Pulmonary artery endothelial cell (primary cell): ENCODE measurements around the gene CCL5. TPM values are rescaled to one million over a fixed set of nuclear protein-coding genes. Genes with fewer than 3 reads are reported as not detected.

ENCODE experiments used
- DNase-seq: peaks from one replicate; pipeline ENCODE4 v3.0.0-alpha.2; 2011; ENCODE audit warnings: low read depth, low spot score
- total RNA-seq: library from RNA; depleted of rRNA; stranded (reverse); fragments of >200 nt; gene quantifications from 2 replicates; pipeline ENCODE4 v1.2.3, GENCODE V29; 2014

Gene CCL5
- 0.13 TPM in 1 of 2 replicates, not detected in the other for total RNA-seq

DNA sequence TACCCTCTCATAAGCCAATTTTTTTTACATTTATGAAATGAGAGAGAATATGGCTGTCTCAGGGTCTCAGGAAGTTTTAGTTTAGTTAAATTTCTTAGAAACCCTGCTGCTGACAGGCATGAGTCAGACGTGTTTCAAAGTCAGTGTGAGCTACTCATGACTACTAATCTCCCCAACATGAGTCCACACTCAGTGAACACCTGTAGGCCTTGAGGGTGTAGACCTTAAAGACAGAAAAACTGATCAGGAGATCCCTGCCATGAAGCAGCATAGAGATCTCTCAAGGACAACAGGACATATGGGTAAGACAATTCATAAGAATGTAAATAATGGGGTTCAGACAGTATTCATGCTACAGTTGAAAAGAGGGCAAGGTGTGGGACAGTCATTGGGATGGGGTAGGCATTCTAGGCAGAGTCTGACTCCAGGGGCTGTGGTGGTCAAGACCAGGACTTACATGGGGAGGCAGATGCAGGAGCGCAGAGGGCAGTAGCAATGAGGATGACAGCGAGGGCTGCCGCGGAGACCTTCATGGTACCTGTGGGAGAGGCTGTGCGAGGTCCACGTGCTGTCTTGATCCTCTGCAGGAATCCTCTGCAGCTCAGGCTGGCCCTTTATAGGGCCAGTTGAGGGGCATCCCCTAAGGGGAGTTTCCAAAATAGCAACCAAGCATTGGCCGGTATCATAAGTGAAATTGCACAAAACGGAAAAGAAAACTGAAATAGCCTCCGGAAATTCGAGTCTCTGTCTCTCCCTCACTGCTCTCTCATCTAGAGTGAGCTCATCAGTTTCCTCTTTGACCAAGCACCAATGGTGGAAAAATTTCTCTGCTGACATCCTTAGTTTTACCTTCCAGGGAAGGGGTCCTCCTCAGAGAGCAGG lies at the start of gene CCL5:
TSS of gene CCL5 (minus strand) at position 588 of the 882 bp plus-strand sequence.
- DNase-seq, result no peak

DNA sequence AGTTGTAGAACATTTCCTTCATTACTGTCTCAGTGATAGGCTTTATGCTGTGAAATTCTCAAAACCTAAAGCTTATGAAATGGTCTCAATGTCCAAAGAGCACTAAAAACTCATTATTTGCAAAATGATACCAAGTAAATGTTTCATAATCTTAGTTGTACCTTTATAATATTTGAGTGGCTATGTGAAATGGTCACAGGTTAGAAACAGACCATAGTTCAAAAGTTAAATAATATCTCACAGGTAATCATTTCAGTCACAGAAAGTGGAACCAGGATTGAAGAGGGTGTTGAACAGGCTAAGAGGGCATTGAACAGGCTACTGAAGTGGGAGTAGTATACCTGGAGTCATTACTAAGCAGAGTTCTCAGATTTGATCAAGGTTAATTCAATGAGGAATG lies 47.6 kb upstream of the CCL5 start:
- DNase-seq, result no peak

DNA sequence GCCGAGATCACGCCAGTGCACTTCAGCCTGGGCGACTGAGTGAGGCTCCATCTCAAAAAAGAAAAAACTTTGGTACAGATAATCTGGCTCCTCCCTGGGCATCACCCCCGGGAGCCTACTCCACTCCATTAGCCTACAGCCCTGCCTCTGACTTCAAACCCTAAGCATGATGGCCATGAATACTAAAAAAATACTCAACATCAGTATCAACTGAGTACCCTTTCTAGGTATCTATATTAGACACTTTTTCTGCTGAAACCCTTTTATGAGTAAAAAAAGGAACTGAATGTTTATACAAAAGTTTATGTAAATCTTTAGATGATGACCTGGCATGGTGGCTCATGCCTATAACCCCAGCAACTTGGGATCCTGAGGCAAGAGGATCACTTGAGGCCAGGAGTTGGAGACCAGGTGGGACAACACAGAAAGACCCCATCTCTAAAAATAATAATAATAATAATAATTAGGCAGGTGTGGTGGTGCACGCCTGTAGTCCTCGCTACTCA lies 43.5 kb upstream of the CCL5 start:
- DNase-seq, result no peak

DNA sequence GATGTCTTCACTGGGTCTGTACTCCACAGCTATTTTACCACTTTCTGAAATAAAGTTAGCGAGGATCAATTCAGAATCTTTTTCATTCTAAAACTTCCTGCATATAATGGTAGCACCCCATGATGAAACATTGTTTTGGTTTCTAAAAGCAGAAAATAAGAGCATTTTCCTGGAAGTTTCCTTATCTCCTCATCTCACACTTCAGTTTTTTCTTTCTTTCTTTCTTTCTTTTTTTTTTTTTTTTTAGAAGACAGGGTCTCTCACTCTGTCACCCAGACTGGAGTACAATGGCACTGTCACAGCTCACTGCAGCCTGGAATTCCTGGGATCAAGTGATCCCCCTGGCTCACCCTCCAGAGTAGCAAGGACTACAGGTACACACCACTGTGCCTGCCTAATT lies 40.1 kb upstream of the CCL5 start:
- no peak for DNase-seq

DNA sequence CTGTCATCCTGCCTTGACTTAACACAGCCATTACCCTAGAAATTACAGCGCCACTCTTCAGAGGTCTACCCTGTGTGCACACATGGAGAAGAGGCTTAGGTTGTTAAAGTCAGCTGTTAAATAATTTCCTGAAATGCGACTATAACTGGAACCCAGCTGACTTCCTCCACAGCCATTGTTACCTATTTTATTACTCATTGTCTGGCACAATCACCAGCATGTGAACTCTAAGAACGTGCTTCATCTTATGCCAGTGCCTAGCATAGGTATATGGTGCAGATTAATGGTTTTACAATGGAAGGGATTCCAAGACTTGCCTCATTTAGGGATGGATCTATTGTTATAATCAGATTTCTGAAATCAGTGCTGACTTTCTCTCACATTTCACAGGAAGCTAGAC lies 38.5 kb upstream of the CCL5 start:
- no peak for DNase-seq

DNA sequence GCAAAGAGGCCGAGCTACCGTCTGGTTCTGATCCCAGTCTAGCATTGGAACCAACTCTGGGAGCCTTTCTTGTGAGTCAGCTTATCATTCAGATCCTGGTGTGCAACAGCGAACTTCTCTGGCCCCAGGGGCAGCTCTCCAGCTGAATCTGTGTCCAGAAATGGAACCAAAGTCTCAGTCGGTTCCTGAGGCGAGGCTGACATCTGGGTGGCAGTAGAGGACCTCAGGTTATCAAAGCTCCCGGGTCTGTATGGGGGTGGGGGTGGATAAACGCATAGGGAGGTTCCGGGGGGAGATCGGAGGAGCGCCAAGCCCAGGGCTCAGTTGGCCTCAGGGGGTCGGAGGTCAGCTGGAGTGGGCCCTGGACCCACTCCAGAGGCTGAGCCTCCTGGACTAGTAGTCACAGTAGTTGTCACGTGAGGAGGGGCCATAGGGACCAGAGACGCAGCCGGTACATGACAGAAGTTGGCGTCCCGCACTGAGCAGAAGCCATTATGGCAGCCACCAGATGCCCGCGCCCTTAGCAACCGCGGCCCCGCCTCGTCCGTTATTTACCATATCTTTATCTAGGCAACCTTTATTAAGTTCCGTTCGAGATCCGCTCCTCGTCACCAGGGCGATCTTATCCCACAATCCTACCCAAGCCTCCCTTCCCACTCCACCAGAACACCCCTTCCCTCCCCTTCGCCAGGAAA lies 37.5 kb upstream of the CCL5 start:
- DNase-seq, result no peak

DNA sequence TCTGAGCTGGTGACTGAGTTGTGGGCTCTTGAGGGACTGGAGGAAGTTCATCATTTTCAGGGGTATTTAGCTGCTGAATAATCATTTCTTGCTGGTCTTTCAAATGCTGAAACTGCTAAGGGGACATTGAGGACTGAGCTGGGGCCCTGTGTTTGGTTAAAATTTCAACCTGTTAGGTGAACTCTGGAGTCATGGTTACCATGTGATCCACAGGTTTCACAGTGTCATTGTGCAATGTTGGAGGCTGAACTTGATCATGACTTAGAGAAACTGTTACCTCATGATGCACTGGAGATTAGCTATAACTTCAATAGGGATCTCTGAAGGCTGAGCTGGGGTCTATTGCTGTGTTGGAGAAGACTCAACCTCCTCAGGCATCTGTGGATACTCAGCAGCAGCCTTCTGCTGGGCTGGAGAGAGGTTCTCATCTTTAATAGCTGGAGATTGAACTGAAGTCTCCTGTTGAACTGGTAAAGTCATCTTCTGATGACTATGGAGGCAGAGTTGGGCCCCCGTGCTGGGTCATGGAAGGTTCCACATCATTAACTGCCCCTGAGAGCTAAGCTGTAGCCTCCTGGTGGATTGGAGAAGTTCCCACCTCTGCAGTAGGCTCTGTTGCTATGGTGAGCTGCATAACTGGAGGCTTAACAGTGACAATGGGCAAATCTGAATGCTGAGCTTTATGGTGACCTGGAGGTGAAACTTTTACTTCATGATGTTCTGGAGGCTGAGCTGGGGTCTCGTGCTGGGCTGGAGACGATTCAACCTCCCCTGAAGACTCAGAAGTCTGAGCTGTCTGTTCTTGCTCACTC lies 35.2 kb upstream of the CCL5 start:
- DNase-seq, result no peak

DNA sequence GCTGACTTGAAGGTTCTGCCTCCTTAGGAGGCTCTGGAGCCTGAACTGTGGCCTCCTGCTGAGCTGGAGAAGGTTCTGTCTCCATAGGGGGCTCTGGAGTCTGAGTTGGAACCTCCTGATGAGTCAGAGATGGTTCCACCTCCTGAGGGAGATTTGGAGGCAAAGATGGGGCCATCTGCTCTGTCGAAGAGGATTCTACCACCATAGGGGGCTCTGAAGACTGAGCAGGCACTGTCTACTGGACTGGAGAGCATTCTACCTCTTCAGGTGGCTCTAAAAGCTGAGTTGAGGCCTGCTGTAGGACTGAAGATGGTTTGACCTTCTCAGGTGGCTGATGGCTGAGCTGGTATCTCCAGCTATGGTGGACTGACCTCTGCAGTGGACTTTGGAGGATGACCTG lies 34.2 kb upstream of the CCL5 start:
- no peak for DNase-seq

DNA sequence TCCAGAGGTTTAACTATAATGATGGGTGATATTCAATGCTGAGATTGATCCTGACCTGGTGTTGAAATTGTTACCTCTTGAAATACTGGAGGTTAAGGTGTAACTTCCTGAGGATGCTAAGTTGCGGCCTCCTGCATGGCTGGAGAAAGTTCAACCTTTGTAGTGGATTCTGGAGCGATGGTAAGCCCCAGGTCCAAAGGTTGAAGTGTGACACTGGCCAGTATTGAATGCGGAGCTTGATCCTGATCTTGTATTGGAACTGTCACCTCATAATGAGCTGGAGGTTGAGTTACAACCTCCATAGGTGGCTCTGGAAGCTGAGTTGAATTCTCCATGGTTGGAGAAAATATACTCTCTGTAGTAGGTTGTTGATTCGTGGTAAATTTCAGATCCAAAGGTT lies 33.4 kb upstream of the CCL5 start:
- DNase-seq, result no peak

DNA sequence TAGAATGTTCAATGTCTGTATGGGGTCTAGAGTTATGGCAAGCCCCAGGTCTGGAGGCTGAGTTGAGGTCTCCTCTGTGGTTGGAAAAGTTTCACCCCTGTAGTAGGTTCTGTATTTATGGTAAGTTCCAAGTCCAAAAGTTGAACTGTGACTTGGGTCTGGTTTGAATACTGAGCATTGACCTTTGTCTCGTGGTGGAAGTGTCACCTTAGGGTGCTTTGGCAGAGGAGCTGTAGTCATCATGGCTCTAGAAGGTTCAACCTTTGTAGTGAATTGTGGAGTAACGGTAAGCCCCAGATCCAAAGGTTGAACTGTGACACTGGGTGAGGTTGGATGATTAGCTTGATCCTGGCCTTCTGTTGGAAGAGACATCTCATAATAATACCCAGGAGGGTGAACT lies 32.8 kb upstream of the CCL5 start:
- DNase-seq, result no peak

DNA sequence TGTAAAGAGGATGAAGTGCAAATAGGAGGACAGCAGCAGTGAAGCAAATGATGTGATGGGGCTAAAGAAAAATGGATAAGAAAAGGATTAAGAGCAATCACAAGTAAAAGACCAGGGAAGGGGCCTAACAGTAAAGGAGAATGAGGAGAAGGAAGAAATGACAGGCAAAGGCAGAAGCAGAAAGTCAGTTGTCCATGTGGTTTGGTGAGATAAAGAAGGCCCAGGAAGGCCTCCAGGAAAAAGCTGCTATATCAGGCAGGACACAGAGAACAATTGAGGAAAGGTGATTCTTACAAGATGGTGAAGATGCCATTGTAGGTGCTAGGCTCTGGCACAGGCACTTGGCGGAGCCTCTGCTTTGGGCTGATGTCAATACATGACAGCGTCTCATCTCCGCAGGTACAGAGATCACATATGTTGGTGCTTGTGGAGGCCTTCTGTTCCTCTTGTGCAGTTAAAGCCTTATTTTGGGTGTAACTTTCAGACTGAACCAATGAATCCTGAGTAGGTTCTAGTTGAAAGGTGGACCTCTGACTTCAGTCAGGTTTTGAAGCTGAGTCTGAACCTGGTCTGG lies 32.3 kb upstream of the CCL5 start:
- no peak for DNase-seq

DNA sequence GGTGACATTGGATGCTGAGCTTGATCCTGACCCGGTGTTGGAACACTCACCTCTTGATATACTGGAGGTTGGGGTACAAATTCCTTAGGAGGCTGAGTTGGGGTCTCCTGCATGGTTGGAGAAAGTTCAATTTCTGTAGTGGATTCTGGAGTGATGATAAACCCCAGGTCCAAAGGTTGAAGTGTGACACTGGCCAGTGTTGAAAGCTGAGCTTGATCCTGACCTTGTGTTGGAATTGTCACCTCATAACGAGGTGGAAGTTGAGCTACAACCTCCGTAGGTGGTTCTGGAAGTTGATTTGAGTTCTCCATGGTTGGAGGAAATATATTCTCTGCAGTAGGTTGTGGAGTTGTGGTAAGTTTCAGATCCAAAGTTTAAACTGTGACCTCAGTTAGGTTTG lies 29.2 kb upstream of the CCL5 start:
- DNase-seq, result no peak

DNA sequence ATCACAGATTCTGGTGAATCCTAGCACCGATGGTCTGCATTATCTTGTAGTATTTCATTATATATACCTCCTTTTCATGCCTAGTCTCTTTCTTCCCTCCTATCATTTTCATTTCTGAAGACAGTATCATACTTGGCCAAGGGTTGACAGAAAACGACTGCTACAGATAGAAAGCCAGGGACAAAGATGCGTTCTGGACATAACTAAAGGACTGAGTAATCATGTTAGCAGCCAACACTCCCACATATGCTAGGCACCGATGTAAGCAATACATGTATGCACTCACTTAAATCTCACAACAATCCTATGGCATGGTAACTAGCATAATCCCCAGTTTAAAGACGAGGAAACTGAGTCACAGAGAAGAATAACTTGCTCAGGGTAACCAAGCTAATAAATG lies 27.5 kb upstream of the CCL5 start:
- no peak for DNase-seq

DNA sequence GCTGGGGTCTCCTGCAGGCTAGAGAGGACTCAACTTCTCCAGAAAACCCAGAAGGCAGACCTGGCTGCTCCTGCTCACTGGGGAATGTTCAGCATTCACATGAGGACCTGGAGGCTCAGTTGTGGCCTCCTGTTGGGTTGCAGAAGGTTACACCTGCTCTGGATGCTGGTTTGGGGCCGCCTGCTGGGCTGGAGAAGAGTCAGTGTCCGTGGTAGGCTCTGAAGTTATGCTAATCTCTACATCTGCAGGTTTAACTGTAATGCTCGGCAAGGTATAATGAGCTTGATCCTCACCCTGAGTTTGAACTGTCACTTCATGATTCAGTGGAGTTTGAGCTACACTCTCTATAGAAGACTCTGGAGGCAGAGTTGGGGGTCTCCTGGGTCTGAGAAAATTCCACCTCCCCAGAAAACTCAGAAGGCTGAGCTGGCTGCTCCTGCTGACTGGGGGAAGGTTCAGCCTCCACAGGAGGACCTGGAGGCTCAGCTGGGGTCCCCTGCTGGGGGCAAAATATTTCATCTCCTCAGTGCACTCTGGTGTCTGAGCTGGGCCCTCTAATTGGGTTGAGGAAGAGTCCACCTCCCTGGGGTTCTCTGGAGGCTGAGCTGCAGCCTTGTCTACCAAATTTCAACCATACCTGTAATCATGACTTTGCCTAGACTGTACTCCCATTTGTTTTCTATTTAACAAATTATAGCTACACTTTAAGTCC lies 26.9 kb upstream of the CCL5 start:
- DNase-seq, result no peak

DNA sequence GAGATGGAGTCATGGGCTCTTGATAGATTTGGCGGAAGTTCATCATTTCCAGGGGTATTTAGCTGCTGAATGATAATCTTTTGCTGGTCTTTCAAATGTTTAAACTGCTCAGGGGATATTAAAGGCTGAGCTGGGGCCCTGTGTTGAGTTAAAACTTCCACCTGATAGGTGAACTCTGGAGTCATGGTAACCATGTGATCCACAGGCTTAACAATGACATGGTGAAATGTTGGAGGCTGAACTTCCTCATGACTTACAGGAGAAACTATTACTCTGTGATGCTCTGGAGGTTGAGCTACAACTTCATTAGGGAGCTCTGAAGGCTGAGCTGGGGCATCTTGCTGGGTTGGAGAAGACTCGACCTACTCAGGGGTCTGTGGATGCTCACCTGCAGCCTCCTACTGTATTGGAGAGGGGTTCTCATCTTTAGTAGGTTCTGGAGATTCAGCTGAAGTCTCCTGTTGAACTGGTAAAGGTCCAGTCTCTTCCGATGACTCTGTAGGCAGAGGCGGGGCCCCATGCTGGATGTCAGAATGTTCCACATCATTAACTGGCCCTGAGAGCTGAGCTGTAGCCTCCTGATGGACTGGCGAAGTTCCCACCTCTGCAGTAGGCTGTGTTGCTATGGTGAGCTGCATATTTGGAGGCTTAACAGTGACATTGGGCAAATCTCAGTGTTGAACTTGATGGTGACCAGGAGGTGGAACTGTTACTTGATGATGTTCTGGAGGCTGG lies 26.2 kb upstream of the CCL5 start:
- DNase-seq, result no peak

DNA sequence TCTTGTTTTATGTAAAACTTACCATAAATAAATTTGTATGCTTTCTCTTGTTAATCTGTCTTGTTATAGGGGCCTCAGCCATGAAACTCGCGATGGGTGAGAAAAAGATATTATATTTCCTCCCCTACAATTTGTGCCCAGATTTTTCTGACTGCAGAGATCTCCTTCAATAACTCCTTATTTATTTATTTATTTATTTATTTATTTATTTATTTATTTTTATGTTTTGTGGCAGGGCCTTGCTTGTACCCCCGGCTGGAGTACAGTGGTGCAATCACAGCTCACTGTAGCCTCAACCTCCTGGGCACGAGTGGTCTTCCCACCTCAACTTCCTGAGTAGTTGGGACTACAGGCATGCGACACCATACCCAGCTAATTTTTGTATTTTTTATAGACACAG lies 23.3 kb upstream of the CCL5 start:
- no peak for DNase-seq

DNA sequence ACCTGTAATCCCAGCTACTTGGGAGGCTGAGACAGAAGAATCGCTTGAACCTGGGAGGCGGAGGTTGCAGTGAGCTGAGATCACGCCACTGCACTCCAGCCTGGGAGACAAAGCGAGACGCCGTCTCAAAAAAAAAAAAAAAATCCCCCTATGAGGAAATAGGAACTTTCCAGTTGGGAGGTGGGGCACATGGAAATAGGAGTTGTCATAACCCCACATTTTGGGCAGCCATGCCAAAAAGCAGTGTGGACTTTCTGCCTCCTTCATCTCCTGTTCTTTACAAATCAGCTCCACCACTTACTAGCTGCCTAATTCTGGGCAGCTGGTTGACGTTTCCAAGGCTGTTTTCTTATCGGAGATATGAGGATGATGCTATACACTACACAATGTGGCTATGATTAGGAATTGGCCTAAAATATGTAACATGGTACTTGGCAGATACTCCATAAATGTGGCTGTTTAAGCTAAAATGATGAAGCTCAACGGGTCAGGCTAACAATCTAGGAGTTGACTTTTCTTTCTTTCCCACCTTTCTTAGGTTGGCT lies 21.5 kb upstream of the CCL5 start:
- no peak for DNase-seq

DNA sequence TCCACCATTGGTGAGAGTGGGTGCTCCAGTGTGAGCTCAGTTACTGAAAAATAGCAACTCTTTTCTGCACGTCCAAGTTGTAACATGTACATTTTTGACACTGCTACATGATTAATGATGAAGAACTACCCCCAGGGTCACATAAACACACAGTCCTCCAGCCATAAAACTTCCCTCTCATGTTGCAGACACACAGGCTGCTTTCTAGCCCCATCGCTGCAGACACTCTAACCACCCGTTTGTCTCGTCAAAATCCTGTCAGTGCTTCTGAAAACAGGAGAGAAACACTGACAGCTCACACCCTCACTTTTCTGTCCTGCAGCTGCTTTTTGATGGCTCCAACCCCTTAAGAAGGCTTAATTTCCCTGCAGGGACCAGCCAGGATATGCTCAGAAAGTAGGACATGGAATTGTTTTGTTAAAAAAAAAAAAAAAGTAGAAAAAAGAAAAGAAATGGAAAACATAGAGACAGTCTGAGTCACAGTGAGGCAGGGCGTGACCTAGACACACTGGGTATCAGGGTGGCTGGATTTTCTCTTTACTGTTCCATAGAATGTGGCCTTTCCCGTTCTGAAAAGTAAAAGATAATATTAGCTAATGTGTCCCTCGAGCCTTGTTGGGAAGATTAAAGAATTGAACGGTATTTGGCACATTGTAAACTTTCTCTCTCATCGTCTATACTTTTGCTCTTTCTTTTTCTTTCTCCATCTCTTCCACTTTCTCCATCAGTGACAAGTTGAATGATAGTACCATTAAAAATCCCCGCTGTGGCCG lies 20.7 kb upstream of the CCL5 start:
- DNase-seq, result no peak

DNA sequence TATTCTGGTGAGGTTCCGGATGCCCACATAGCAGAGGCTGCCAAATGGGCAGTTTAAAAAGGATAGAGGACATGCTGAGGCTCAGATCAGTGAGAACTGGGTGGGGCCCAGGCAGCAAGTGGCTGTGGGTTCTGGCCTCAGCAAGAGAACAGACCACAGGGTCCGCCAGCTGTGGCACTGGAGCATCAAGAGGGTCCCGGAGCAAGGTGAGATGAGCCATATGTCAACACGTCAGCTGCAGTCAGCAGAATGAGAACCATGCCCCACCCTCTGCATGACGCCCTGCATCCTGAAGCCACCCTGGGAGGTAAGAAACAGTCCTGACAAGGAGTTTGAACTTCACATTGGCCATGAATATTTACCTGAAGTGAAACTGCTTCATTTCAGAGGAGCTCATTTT lies 20.1 kb upstream of the CCL5 start:
- DNase-seq, result no peak
